Measurements from ENCODE around the gene KRTAP5-7.
"Not testable (repeated sequence)": the region's sequence is repeated elsewhere in the genome, so short reads cannot be mapped to it uniquely, and the experiment has no call there.

The KRTAP5-7 gene

GRCh38 chr11:71537537-71537936, 10.5 kb downstream of the KRTAP5-7 start:
- no peak for TF ChIP-seq CTCF (IDR thresholded peaks at IDR 0.05; ENCODE audit: borderline replicate concordance, insufficient read depth, low read depth, low read length)
- H3K4me3 ChIP-seq (ENCODE audit: low read depth, low read length), result no peak overlapping the region

GRCh38 chr11:71537977-71538665, 11.1 kb downstream of the KRTAP5-7 start, which contains the start of gene KRTAP5-8:
Gene KRTAP5-8 (plus strand): TSS chr11:71538025. CDS start chr11:71538056, 31 bp downstream.
- not testable (repeated sequence) for H3K4me3 ChIP-seq (ENCODE audit: low read depth, low read length)

GRCh38 chr11:71538666-71538990, 11.6 kb downstream of the KRTAP5-7 start:
- no peak for TF ChIP-seq CTCF (IDR thresholded peaks at IDR 0.05; ENCODE audit: borderline replicate concordance, insufficient read depth, low read depth, low read length)
- H3K4me3 ChIP-seq (ENCODE audit: low read depth, low read length), result no peak overlapping the region

- H3K4me3 ChIP-seq (ENCODE audit: low read depth, low read length), result no peak overlapping the region
- TF ChIP-seq CTCF (IDR thresholded peaks at IDR 0.05; ENCODE audit: borderline replicate concordance, insufficient read depth, low read depth, low read length), result no peak
These were observed 11.9 kb downstream of the KRTAP5-7 start for GRCh38 chr11:71539017-71539416.

- H3K4me3 ChIP-seq (ENCODE audit: low read depth, low read length), result not testable (repeated sequence)
These were observed 12.9 kb downstream of the KRTAP5-7 start for GRCh38 chr11:71539971-71540370.

- H3K4me3 ChIP-seq (ENCODE audit: low read depth, low read length), result not testable (repeated sequence)
These were observed 13.6 kb downstream of the KRTAP5-7 start for GRCh38 chr11:71540521-71541304.

GRCh38 chr11:71542382-71542781, 15.3 kb downstream of the KRTAP5-7 start:
- no peak for TF ChIP-seq CTCF (IDR thresholded peaks at IDR 0.05; ENCODE audit: borderline replicate concordance, insufficient read depth, low read depth, low read length)

GRCh38 chr11:71542879-71543777, 16.1 kb downstream of the KRTAP5-7 start:
- TF ChIP-seq CTCF (IDR thresholded peaks at IDR 0.05; ENCODE audit: borderline replicate concordance, insufficient read depth, low read depth, low read length), result no peak
- H3K4me3 ChIP-seq (ENCODE audit: low read depth, low read length), result no peak overlapping the region

More at GRCh38 chr11:71542382-71542781, 15.3 kb downstream of the KRTAP5-7 start:
- H3K4me3 ChIP-seq (ENCODE audit: low read depth, low read length), result no peak overlapping the region
